Measurements from ENCODE around the gene PUM1. TPM values are rescaled to one million over a fixed set of nuclear protein-coding genes. Genes with fewer than 3 reads are reported as not detected.

The PUM1 gene
- total RNA-seq, 1 donor from 2014 or later = 137 TPM

DNA sequence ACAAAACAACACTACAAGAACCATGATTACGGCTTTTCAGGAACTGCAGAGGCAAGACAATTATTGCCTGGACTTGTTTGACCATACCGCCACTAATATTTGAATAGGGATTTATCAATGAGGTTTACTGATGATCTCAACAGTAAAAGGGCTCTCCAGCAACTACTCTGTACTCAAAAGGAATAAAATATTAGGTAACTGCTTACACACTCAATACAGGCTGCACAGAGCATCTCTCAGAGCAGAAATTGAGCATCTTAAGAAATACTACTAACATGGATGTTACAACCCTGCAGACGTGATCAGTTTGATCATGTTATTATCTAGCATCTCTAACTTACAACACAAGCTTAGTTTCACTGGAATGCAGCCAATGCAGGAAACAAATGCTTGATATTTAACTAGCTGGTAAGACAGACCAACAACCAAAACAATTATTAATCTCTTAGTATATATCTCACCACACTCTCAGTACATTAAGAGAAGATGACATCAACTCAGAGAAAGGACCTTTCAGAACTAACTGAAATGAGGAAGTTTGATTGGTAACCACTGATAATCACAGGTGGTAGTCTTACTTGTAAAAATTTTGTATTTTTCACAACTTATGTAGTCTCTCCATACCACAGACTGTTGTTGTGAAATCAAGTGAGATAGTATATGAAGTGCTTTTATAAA lies 52.2 kb downstream of the PUM1 start:
- Mint-ChIP-seq H3K27ac (peak overlapping the region; percentile 68), H3K4me1 (peaks cover 60% of the 10 kb centered on the region), H3K36me3 (ENCODE audit: low read depth) (peaks cover 25% of the 10 kb centered on the region), H3K4me3 (no peak overlapping the region), H3K9me3 (no peaks in the 10 kb centered on the region), H3K27me3 (no peaks in the 10 kb centered on the region)
- ChIA-PET POLR2A (interaction anchor here (0.6 kb wide), 2 partner anchors 37 to 141 kb away, joined by 3 to 4 read pairs; no protein-coding TSS in a partner anchor), CTCF (no interaction called here)
- TF ChIP-seq, protein P1, sequence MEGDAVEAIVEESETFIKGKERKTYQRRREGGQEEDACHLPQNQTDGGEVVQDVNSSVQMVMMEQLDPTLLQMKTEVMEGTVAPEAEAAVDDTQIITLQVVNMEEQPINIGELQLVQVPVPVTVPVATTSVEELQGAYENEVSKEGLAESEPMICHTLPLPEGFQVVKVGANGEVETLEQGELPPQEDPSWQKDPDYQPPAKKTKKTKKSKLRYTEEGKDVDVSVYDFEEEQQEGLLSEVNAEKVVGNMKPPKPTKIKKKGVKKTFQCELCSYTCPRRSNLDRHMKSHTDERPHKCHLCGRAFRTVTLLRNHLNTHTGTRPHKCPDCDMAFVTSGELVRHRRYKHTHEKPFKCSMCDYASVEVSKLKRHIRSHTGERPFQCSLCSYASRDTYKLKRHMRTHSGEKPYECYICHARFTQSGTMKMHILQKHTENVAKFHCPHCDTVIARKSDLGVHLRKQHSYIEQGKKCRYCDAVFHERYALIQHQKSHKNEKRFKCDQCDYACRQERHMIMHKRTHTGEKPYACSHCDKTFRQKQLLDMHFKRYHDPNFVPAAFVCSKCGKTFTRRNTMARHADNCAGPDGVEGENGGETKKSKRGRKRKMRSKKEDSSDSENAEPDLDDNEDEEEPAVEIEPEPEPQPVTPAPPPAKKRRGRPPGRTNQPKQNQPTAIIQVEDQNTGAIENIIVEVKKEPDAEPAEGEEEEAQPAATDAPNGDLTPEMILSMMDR (IDR thresholded peaks at IDR 0.05) = no peak
- intact Hi-C loops (cut with micrococcal nuclease) = loop anchor here (2.0 to 5.0 kb wide), 2 partner anchors 15 to 54 kb away; partner anchors contain the start of gene PUM1
- DNase-seq = no peak
- ATAC-seq (ENCODE audit: low read depth) = peak; percentile 78

DNA sequence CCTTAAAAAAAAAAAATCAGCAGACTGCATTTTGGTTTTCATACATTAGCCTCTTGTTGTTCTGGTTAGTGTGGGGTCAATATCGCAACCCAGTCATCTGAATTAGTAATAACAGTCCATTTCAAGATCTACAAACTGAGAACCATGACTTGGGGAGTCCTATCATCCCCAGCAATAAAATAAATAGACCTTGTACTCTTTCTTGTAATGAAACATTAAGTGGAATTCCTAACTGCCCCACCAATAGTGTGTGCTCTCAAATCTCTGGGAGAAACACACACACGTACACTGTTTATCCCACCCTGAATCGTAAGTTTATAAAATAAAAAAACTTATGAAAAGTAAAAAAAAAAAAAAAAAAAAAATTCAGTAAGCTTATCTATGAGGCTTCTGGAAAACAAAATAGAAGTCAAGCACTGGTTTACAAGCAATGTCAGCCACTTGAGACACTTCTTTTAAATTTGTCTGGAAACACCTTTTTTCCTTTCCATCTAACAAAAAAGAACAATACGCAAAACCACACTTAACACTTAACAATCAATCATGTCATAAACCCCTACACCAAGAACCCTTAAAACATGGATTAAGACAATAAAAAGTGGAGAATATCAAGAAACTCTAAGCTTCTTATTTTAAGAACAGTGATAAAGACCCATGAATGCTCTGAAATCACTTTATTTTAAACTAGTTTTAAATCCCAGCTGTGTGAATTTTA lies 53.1 kb downstream of the PUM1 start:
- ChIA-PET CTCF (no interaction called here), POLR2A (interaction anchor here (0.6 kb wide), 3 partner anchors 27 to 406 kb away, joined by 3 to 4 read pairs (median 3); no protein-coding TSS in a partner anchor)
- TF ChIP-seq, protein P1 (IDR thresholded peaks at IDR 0.05) = no peak
- DNase-seq (no peak), ATAC-seq (ENCODE audit: low read depth) (no peak)
- H3K4me1 Mint-ChIP-seq = peaks cover 67% of the 10 kb centered on the region
- H3K27ac Mint-ChIP-seq = no peak overlapping the region
- H3K4me3 Mint-ChIP-seq = no peak overlapping the region
- peaks cover 31% of the 10 kb centered on the region for H3K36me3 Mint-ChIP-seq (ENCODE audit: low read depth)
- H3K9me3 Mint-ChIP-seq = no peaks in the 10 kb centered on the region
- intact Hi-C loops (cut with micrococcal nuclease) = loop anchor here (2.0 to 5.0 kb wide), 2 partner anchors 16 to 55 kb away; partner anchors contain the start of gene PUM1
- H3K27me3 Mint-ChIP-seq = no peaks in the 10 kb centered on the region

DNA sequence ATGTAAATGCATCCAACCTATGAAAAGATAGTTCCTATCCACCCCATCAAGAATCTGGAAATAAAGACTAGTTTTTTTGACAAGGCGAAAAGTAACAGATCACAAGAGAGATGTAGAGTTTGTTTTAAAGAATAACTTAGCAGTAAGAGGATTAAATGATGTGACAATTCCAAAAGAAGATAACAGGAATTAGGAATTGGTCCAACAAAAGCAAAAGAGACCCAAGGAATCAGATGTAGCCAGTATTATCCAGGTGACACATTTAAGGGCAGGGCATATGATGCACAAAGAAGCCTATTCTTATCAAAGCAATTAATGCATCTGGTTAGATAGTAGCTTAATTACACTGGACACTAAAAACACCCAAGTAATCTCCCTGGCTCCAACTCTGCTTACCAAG lies 53.8 kb downstream of the PUM1 start:
- no peak for DNase-seq
- Mint-ChIP-seq H3K4me3 (no peak overlapping the region), H3K4me1 (peaks cover 68% of the 10 kb centered on the region), H3K27ac (peak overlapping the region; percentile 10), H3K9me3 (no peaks in the 10 kb centered on the region), H3K27me3 (no peaks in the 10 kb centered on the region), H3K36me3 (ENCODE audit: low read depth) (peaks cover 31% of the 10 kb centered on the region)
- POLR2A ChIA-PET = interaction anchor here (0.6 kb wide), 1 partner anchor 198 kb away, joined by 5 read pairs; no protein-coding TSS in a partner anchor
- TF ChIP-seq, protein P1 (IDR thresholded peaks at IDR 0.05) = no peak
- intact Hi-C loops (cut with micrococcal nuclease) = loop anchor here (2.0 to 5.0 kb wide), 3 partner anchors 17 to 56 kb away; partner anchors contain the start of gene PUM1
- no peak for ATAC-seq (ENCODE audit: low read depth)
- CTCF ChIA-PET = no interaction called here

DNA sequence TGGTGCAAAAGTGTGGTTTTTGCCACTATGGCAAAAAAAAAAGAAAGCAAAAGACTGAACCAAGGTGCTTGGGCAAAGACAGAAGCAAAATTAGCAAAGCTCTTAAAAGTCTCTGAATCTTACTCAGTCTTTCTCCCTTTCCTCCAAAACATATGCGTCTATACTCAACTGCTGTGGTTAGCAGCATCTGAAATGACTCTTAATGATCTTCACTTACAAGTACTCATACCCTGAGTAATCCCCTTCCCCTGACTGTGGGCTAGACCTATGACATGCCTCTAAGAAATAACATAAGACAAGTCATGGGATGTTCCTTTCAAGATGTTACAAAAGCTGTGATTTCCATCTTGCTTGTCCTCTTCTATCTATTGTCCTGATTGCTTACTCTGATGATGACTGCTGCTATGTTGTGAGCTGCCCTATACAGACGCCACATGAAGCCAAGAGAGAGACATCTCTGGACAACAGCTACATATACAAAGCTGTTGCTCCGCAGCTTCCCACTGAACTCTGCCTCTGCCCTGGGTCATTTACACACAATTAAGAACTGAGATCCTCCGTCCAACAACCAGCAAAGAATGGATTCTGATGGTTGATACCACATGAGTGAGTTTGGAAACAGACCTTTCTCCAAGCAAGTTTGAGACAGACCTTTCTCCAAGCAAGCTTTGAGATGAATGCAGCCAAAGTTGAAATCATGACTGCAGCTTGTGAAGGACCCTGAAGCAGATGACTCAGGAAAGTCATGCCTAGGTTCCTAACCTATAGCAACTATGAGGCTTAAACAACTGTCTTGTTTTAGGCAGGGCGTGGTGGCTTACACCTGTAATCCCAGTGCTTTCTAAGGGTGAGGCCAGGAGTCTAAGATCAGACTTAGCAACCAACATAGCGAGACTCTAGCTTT lies 55.2 kb downstream of the PUM1 start:
- peaks cover 40% of the 10 kb centered on the region for H3K36me3 Mint-ChIP-seq (ENCODE audit: low read depth)
- DNase-seq (no peak), ATAC-seq (ENCODE audit: low read depth) (peak; percentile 43)
- peak overlapping the region; percentile 32 for H3K27ac Mint-ChIP-seq
- ChIA-PET CTCF (no interaction called here), POLR2A (interaction anchor here (0.7 to 0.9 kb wide), 3 partner anchors 41 to 1572 kb away, joined by 4 to 6 read pairs (median 6); no protein-coding TSS in a partner anchor)
- TF ChIP-seq, protein P1 (IDR thresholded peaks at IDR 0.05) = no peak
- no peaks in the 10 kb centered on the region for H3K27me3 Mint-ChIP-seq
- H3K4me3 Mint-ChIP-seq = no peak overlapping the region
- H3K9me3 Mint-ChIP-seq = no peaks in the 10 kb centered on the region
- intact Hi-C loops (cut with micrococcal nuclease) = loop anchor here (2.0 to 5.0 kb wide), 2 partner anchors 20 to 57 kb away; partner anchors contain the start of gene PUM1
- H3K4me1 Mint-ChIP-seq = peaks cover 71% of the 10 kb centered on the region
